Thymus (tissue), 11 donors: ENCODE results near the gene NUCKS1. TPM values are rescaled to one million over a fixed set of nuclear protein-coding genes. Genes with fewer than 3 reads are reported as not detected.

Experiments used
- DNase-seq, 9 donors: peaks; one replicate each; pipeline ENCODE4 v3.0.0-alpha.2; 2013; ENCODE audit warnings: low spot score in 9 of 9, low read depth in 6 of 9, missing footprints in 1 of 9
- H3K27ac ChIP-seq, 2 donors: one replicate each; pipeline ENCODE4 v1.5.1; 2013; ENCODE audit warnings: control low read depth in 1 of 2, low read depth in 1 of 2, low read length in 1 of 2, mild to moderate bottlenecking in 1 of 2, moderate library complexity in 1 of 2
- H3K27me3 ChIP-seq, 2 donors: one replicate each; pipeline ENCODE4 v1.5.1; 2013; ENCODE audit warnings: low read length in 1 of 2; ENCODE audit not compliant: control insufficient read depth in 2 of 2, insufficient read depth in 1 of 2
- H3K36me3 ChIP-seq, 2 donors: one replicate each; pipeline ENCODE4 v1.5.1; 2013; ENCODE audit warnings: low read length in 1 of 2, mild to moderate bottlenecking in 1 of 2, moderate library complexity in 1 of 2; ENCODE audit not compliant: control insufficient read depth in 2 of 2, insufficient read depth in 2 of 2
- H3K4me1 ChIP-seq, 2 donors: one replicate each; pipeline ENCODE4 v1.5.1; 2013; ENCODE audit warnings: low read length in 2 of 2; ENCODE audit not compliant: control insufficient read depth in 2 of 2, insufficient read depth in 2 of 2
- H3K4me3 ChIP-seq, 2 donors: one replicate each; pipeline ENCODE4 v1.5.1; 2013; ENCODE audit warnings: low read length in 2 of 2, control low read depth in 1 of 2, mild to moderate bottlenecking in 1 of 2
- H3K9me3 ChIP-seq, 2 donors: one replicate each; pipeline ENCODE4 v1.5.1; 2013; ENCODE audit warnings: low read length in 1 of 2, mild to moderate bottlenecking in 1 of 2; ENCODE audit not compliant: control insufficient read depth in 2 of 2, insufficient read depth in 1 of 2
- WGBS: extraction: QIAGEN DNeasy Blood & Tissue Kit; methylation state at CpG from one replicate; pipeline ENCODE4 v1.1.7; 2013; 5-methylcytosine and 5-hydroxymethylcytosine counted together
- polyA plus RNA-seq: library from polyadenylated mRNA; stranded (reverse); fragments of 200-250 nt; gene quantifications from one replicate; pipeline ENCODE4 v1.2.3, GENCODE V29; 2013
- total RNA-seq: library from RNA; stranded (reverse); fragments of 120-200 nt; gene quantifications from one replicate; pipeline ENCODE4 v1.2.4, GENCODE V29; 2013
- donor health status: healthy.

The NUCKS1 gene
- total and polyA plus RNA-seq, 2 donors, result 71.8 to 149 TPM

DNA sequence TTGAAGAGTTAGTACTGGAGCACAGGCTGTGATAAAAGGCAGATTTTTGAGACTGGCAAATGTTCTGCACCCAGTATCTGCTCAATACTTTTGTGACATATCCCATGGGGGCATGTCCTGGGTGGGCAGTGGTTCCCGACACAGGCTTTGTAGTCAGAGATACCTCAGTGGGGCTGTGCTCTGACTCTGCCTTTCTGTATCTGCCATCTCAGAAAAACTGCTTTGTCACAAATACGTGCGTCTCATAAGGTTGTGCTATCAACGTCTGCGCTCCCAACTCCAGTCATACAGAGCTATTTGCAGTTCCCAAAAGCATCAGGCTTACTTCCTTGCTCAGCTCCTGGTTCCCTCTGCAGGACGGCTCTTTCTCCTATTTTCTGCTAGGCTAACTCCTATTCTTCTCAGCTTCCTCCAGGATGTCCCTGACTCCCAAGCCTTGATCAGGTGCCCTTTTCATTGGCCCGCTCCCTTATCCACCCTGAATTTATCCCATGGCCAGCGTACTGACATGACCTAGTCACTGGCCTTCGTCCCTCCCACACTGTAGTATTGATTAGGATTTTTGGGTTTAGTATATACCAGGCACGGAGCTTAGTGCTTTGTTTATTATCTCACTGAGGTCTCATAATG lies 37.4 kb upstream of the NUCKS1 start:
- H3K36me3 ChIP-seq, result peaks cover 0 to 3% of the 10 kb centered on the region in 2 donors
- no peaks in the 10 kb centered on the region for H3K27me3 ChIP-seq
- H3K4me3 ChIP-seq, result no peak overlapping the region
- H3K4me1 ChIP-seq, result no peaks in the 10 kb centered on the region
- no peak overlapping the region for H3K27ac ChIP-seq
- no peaks in the 10 kb centered on the region for H3K9me3 ChIP-seq
- whole genome bisulfite sequencing, result 97% methylated on average over 10 of the region's 10 CpGs
- no peak for DNase-seq

- Histone ChIP-seq H3K9me3 (no peaks in the 10 kb centered on the region), H3K36me3 (peaks cover 0 to 3% of the 10 kb centered on the region in 2 donors), H3K27ac (no peak overlapping the region), H3K27me3 (no peaks in the 10 kb centered on the region), H3K4me1 (no peaks in the 10 kb centered on the region), H3K4me3 (no peak overlapping the region)
- WGBS, result 73% methylated on average over 4 of the region's 4 CpGs
- DNase-seq, result no peak
Observed at GRCh38 chr1:205786601-205787000, 36.6 kb upstream of the NUCKS1 start.

- Histone ChIP-seq H3K27ac (no peak overlapping the region), H3K4me1 (no peaks in the 10 kb centered on the region), H3K9me3 (no peaks in the 10 kb centered on the region), H3K36me3 (peaks cover 0 to 3% of the 10 kb centered on the region in 2 donors), H3K4me3 (no peak overlapping the region), H3K27me3 (no peaks in the 10 kb centered on the region)
- DNase-seq, result no peak
- 97% methylated on average over 9 of the region's 9 CpGs for WGBS
Observed at GRCh38 chr1:205785446-205785845, 35.5 kb upstream of the NUCKS1 start.

- H3K27me3 ChIP-seq, result no peaks in the 10 kb centered on the region
- H3K9me3 ChIP-seq, result no peaks in the 10 kb centered on the region
- no peak for DNase-seq
- no peaks in the 10 kb centered on the region for H3K4me1 ChIP-seq
- no peak overlapping the region for H3K27ac ChIP-seq
- H3K36me3 ChIP-seq, result no peaks in the 10 kb centered on the region
- H3K4me3 ChIP-seq, result no peak overlapping the region
- WGBS, result 95% methylated on average over 4 of the region's 4 CpGs
Observed at GRCh38 chr1:205783904-205784303, 33.9 kb upstream of the NUCKS1 start.

- Histone ChIP-seq H3K27me3 (no peaks in the 10 kb centered on the region), H3K4me1 (no peaks in the 10 kb centered on the region), H3K4me3 (no peak overlapping the region), H3K36me3 (no peaks in the 10 kb centered on the region), H3K27ac (no peak overlapping the region), H3K9me3 (no peaks in the 10 kb centered on the region)
- DNase-seq, result no peak
Observed at GRCh38 chr1:205783433-205783795, 33.4 kb upstream of the NUCKS1 start.

DNA sequence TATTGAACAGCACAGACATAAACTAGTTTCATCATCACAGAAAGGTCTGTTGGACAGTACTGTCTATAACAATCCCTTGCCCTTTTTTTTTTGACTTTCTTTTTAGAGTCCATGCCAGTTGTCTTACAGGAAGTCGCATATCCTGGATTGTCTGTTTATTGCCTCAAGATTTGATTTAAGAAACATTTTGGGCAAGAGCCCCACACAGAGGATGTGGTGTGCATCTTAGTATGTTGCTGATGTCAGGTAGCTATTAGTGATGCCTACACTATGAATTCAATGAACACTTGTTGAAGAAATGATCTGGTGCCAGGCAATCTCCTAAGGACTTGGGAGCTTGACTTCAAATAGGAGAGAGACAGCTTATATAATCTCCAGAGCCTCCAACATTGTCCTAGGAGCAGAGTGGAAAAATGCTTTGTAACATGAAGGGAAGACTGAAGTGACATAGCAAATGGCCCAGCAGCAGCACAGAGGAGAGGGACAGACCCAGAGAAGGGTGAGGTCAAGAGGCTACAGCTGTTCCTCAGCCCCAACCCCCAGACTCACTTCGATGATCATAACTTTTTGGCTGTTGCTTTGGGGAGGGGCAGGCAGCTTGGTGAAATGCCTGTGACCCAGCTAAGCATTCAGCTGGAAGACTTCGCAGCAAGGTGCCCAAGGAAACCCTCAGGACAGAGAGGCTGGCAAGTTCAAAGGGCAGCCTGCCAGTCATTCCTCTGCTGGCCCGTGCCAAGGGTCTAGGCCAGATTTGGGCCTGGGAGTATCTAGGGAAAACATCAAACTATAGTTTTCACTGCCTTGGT lies 32.8 kb upstream of the NUCKS1 start:
- 79% methylated on average over 4 of the region's 4 CpGs for whole genome bisulfite sequencing

GRCh38 chr1:205780335-205780734 lies 30.4 kb upstream of the NUCKS1 start:
- no peak for DNase-seq
- Histone ChIP-seq H3K27me3 (no peaks in the 10 kb centered on the region), H3K36me3 (no peaks in the 10 kb centered on the region), H3K4me3 (no peak overlapping the region), H3K4me1 (peaks cover 2 to 4% of the 10 kb centered on the region in 2 donors), H3K9me3 (no peaks in the 10 kb centered on the region), H3K27ac (no peak overlapping the region)
- 95% methylated on average over 5 of the region's 5 CpGs for WGBS

More for the DNA sequence above, 32.8 kb upstream of the NUCKS1 start:
- Histone ChIP-seq H3K27me3 (no peaks in the 10 kb centered on the region), H3K4me1 (no peaks in the 10 kb centered on the region), H3K36me3 (no peaks in the 10 kb centered on the region), H3K4me3 (no peak overlapping the region), H3K9me3 (no peaks in the 10 kb centered on the region), H3K27ac (no peak overlapping the region)
- DNase-seq, result peak in 2 of 9 donors; percentile 7 to 37

DNA sequence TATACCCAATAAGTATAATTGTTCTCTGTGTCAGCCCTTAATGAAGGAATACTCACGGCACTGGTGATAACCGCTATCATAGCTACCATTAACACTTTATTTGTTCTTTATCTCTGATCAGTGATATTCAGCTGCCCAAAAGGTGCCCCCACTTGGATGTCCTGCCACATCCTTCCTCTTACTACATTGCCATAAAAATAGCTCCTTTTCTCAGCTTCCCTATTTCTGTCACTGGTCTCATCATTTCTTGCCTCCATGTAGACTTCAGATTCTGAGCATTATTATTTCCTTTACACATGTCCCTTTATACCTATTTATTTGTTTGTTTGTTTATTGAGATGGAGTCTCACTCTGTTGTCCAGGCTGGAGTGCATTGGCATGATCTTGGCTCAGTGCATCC lies 28.0 kb upstream of the NUCKS1 start:
- H3K27ac ChIP-seq, result no peak overlapping the region
- no peaks in the 10 kb centered on the region for H3K36me3 ChIP-seq
- H3K9me3 ChIP-seq, result no peaks in the 10 kb centered on the region
- H3K4me3 ChIP-seq, result no peak overlapping the region
- WGBS, result 38% methylated on average over 2 of the region's 2 CpGs
- DNase-seq, result no peak
- H3K4me1 ChIP-seq, result peaks cover 6 to 18% of the 10 kb centered on the region in 2 donors
- H3K27me3 ChIP-seq, result peaks cover 10 to 18% of the 10 kb centered on the region in 2 donors

GRCh38 chr1:205775717-205776056 lies 25.7 kb upstream of the NUCKS1 start:
- peaks cover 11 to 20% of the 10 kb centered on the region in 2 donors for H3K27me3 ChIP-seq
- DNase-seq, result no peak
- H3K4me1 ChIP-seq, result peaks cover 6 to 25% of the 10 kb centered on the region in 2 donors
- no peaks in the 10 kb centered on the region for H3K36me3 ChIP-seq
- H3K4me3 ChIP-seq, result peak overlapping the region in 1 of 2 donors; percentile 57
- no peaks in the 10 kb centered on the region for H3K9me3 ChIP-seq
- no peak overlapping the region for H3K27ac ChIP-seq
